SK-N-SH (cell line): ENCODE results near the gene PCGF1. TPM values are rescaled to one million over a fixed set of nuclear protein-coding genes. Genes with fewer than 3 reads are reported as not detected.

ENCODE experiments used
- CTCF ChIA-PET: fragments of 300-600, 350-600 bp; formaldehyde crosslinking; extraction: SDS; loops from one replicate; lab custom pipeline; 2021; lab: Yijun Ruan, JAX
- POLR2A ChIA-PET: fragments of 350-600 bp; sonication (Branson Sonifier 250); formaldehyde crosslinking; extraction: SDS; loops from one replicate; lab custom pipeline; 2020; ENCODE audit warnings: antibody characterized with exemption, inconsistent platforms; lab: Yijun Ruan, JAX
- DNase-seq: peaks from one replicate; pipeline ENCODE4 v3.0.0; 2012
- H2AFZ ChIP-seq: fragments of 200-600 bp; sonication (generic); 2 replicates; pipeline ENCODE4 v1.8.1; 2016; ENCODE audit warnings: antibody characterized with exemption, mild to moderate bottlenecking, low read depth
- H3F3A ChIP-seq: fragments of 200-600 bp; sonication (generic); replicated peaks from 2 replicates; pipeline ENCODE3; 2016; ENCODE audit warnings: antibody characterized with exemption, mild to moderate bottlenecking; ENCODE audit not compliant: insufficient read depth
- H3K27ac ChIP-seq, 2 experiments: fragments of 200-500 bp in 1 of 2; fragments of 200-600 bp in 1 of 2; sonication (Bioruptor generic) in 1 of 2; sonication (generic), shearing (Covaris generic) in 1 of 2; 2 replicates each; pipeline versions ENCODE4 v1.5.1 to v1.6.1; 2014 to 2016; ENCODE audit warnings: low read depth in 2 of 2, inconsistent platforms in 1 of 2, low read length in 1 of 2, mild to moderate bottlenecking in 1 of 2, mixed read lengths in 1 of 2
- H3K27me3 ChIP-seq: fragments of 200-600 bp; sonication (generic), shearing (Covaris generic); 2 replicates; pipeline ENCODE4 v1.6.1; 2016; ENCODE audit warnings: mixed run types; ENCODE audit not compliant: insufficient read depth
- H3K36me3 ChIP-seq, 2 experiments: fragments of 200-500 bp in 1 of 2; fragments of 200-600 bp in 1 of 2; sonication (Bioruptor generic) in 1 of 2; sonication (generic) in 1 of 2; replicated peaks in 1 of 2; 2 replicates each; pipeline versions ENCODE3 to v1.5.1; 2014 to 2016; ENCODE audit warnings: low read length in 1 of 2, mild to moderate bottlenecking in 1 of 2; ENCODE audit not compliant: insufficient read depth in 2 of 2, control insufficient read depth in 1 of 2
- H3K4me1 ChIP-seq, 2 experiments: fragments of 200-500 bp in 1 of 2; fragments of 200-600 bp in 1 of 2; sonication (Bioruptor generic) in 1 of 2; sonication (generic), shearing (Covaris generic) in 1 of 2; 2 replicates each; pipeline versions ENCODE4 v1.5.1 to v1.6.1; 2014 to 2016; ENCODE audit warnings: low read depth in 1 of 2, low read length in 1 of 2, mixed run types in 1 of 2; ENCODE audit not compliant: insufficient read depth in 2 of 2, control insufficient read depth in 1 of 2
- H3K4me2 ChIP-seq: fragments of 200-600 bp; sonication (generic), shearing (Covaris generic); 2 replicates; pipeline ENCODE4 v1.6.1; 2017; ENCODE audit warnings: mixed run types
- H3K4me3 ChIP-seq, 2 experiments: fragments of 200-500 bp in 1 of 2; fragments of 200-600 bp in 1 of 2; sonication (Bioruptor generic) in 1 of 2; sonication (generic), shearing (Covaris generic) in 1 of 2; 2 replicates each; pipeline versions ENCODE4 v1.5.1 to v1.8.1; 2014 to 2016; ENCODE audit warnings: low read depth in 2 of 2, inconsistent platforms in 1 of 2, low read length in 1 of 2, mild to moderate bottlenecking in 1 of 2, mixed read lengths in 1 of 2, moderate library complexity in 1 of 2
- H3K79me2 ChIP-seq: fragments of 200-600 bp; sonication (generic); 2 replicates; pipeline ENCODE4 v1.8.1; 2017; ENCODE audit warnings: mild to moderate bottlenecking; ENCODE audit not compliant: insufficient read depth
- H3K9ac ChIP-seq: fragments of 200-600 bp; sonication (generic); 2 replicates; pipeline ENCODE4 v1.6.1; 2017; ENCODE audit warnings: mixed run types
- H3K9me2 ChIP-seq: fragments of 200-600 bp; sonication (generic); 2 replicates; pipeline ENCODE4 v1.6.1; 2017; ENCODE audit warnings: mixed run types
- H3K9me3 ChIP-seq: fragments of 200-600 bp; sonication (generic); 2 replicates; pipeline ENCODE4 v1.6.1; 2017; ENCODE audit warnings: mixed run types, mild to moderate bottlenecking, moderate library complexity
- H4K20me1 ChIP-seq: fragments of 200-600 bp; sonication (generic); 2 replicates; pipeline ENCODE4 v1.6.1; 2017; ENCODE audit warnings: mild to moderate bottlenecking, mixed run types; ENCODE audit not compliant: insufficient read depth
- ELF1 ChIP-seq: IDR thresholded peaks from 2 replicates; pipeline ENCODE4 v1.4.0; 2012
- FOXM1 ChIP-seq: IDR thresholded peaks from 2 replicates; pipeline ENCODE4 v1.4.0; 2012; ENCODE audit warnings: low read depth, mild to moderate bottlenecking
- GABPA ChIP-seq: IDR thresholded peaks from 2 replicates; pipeline ENCODE4 v1.4.0; 2012; ENCODE audit warnings: low read depth, mild to moderate bottlenecking
- GATA2 ChIP-seq: sonication (generic); formaldehyde crosslinking; IDR thresholded peaks from 2 replicates; pipeline ENCODE4 v1.5.0; 2020; ENCODE audit warnings: mild to moderate bottlenecking, missing genetic modification reagents
- MEF2A ChIP-seq: IDR thresholded peaks from 2 replicates; pipeline ENCODE4 v1.4.0; 2012; ENCODE audit warnings: low read depth, borderline replicate concordance
- RAD21 ChIP-seq: IDR thresholded peaks from 2 replicates; pipeline ENCODE4 v1.6.1; 2012; ENCODE audit warnings: mild to moderate bottlenecking, low read length
- REST ChIP-seq: IDR thresholded peaks from 2 replicates; pipeline ENCODE4 v1.6.1; 2012; ENCODE audit warnings: mild to moderate bottlenecking, low read depth, low read length, moderate library complexity
- SIN3A ChIP-seq: IDR thresholded peaks from 2 replicates; pipeline ENCODE4 v1.6.1; 2012; ENCODE audit warnings: low read depth, mild to moderate bottlenecking, low read length, moderate library complexity, borderline replicate concordance
- TAF1 ChIP-seq: IDR thresholded peaks from 2 replicates; pipeline ENCODE4 v1.6.1; 2012; ENCODE audit warnings: low read depth, mild to moderate bottlenecking, low read length, moderate library complexity, borderline replicate concordance
- TCF12 ChIP-seq: IDR thresholded peaks from 2 replicates; pipeline ENCODE4 v1.4.0; 2012
- TEAD4 ChIP-seq: IDR thresholded peaks from 2 replicates; pipeline ENCODE4 v1.4.0; 2012; ENCODE audit warnings: mild to moderate bottlenecking, borderline replicate concordance; ENCODE audit not compliant: insufficient read depth
- YY1 ChIP-seq: IDR thresholded peaks from 2 replicates; pipeline ENCODE4 v1.4.0; 2012; ENCODE audit warnings: low read depth, mild to moderate bottlenecking
- WGBS: methylation state at CpG from one replicate; pipeline ENCODE4 v1.1.6; 2017; ENCODE audit warnings: low lambda C conversion rate; 5-methylcytosine and 5-hydroxymethylcytosine counted together
- polyA plus RNA-seq, 3 experiments: library from polyadenylated mRNA; depleted of rRNA; stranded (reverse); fragments of >200 nt; gene quantifications; 2 replicates each; pipeline ENCODE4 v1.2.3, GENCODE V29; 2012
- TF ChIP-seq, protein P1 (sequence below): fragments of 150-350 bp; IDR thresholded peaks from 2 replicates; pipeline ENCODE4 v1.6.1; 2016; ENCODE audit warnings: mild to moderate bottlenecking, low read depth, low read length
- TF ChIP-seq, protein P2 (sequence below): fragments of 200-600 bp; sonication (generic); IDR thresholded peaks from 2 replicates; pipeline ENCODE4 v1.6.1; 2017; ENCODE audit warnings: antibody characterized with exemption, mild to moderate bottlenecking, moderate library complexity

PCGF1 gene
- polyA plus RNA-seq, 1 of the 3 experiments (the other 2 are of a cell fraction), result 44.9 TPM

DNA sequence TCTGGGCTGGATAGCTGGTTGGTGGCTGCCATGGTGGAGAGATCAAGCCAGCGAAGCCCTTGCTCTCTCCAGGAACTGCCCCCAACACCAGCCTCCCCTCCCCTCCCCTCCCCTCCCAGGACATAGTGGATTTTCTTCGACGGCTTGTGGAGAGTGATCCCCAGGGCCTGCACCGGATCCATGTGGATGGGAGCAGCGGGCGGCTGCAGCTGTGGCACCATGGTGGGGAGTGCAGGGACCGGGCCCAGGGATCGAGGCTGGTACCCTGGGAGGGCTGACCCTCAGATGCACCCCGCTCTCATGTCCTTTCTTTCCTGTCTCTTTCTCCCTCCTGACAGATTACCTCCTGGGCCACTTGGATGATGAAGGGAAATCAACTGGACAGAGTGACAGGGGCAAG is 17.6 kb downstream of the PCGF1 start:
- Histone ChIP-seq H3K9me3 (no peaks in the 10 kb centered on the region), H3K4me1 (no peaks in the 10 kb centered on the region), H3K9ac (no peak overlapping the region), H3K79me2 (peaks cover 17% of the 10 kb centered on the region), H3K27ac (no peak overlapping the region), H3K9me2 (no peaks in the 10 kb centered on the region), H3K36me3 (peaks cover 6 to 49% of the 10 kb centered on the region in 2 experiments), H3K27me3 (no peaks in the 10 kb centered on the region), H4K20me1 (no peaks in the 10 kb centered on the region), H3F3A (no peaks in the 10 kb centered on the region), H3K4me3 (no peak overlapping the region), H3K4me2 (no peak overlapping the region), H2AFZ (no peak overlapping the region)
- ChIA-PET CTCF (interaction anchor here (0.6 to 3.0 kb wide), 4 partner anchors 9 to 97 kb away, joined by 3 to 13 read pairs (median 4); partner anchors contain the start of gene PCGF1), POLR2A (interaction anchor here (1.0 kb wide), 1 partner anchor 16 kb away, joined by 3 read pairs; no protein-coding TSS in a partner anchor)
- TF ChIP-seq FOXM1 (no peak), GATA2 (no peak), YY1 (no peak), TAF1 (no peak), ELF1 (no peak), TEAD4 (no peak), SIN3A (no peak), REST (no peak), GABPA (no peak), MEF2A (no peak), RAD21 (no peak), TCF12 (no peak)
- TF ChIP-seq, protein P1, sequence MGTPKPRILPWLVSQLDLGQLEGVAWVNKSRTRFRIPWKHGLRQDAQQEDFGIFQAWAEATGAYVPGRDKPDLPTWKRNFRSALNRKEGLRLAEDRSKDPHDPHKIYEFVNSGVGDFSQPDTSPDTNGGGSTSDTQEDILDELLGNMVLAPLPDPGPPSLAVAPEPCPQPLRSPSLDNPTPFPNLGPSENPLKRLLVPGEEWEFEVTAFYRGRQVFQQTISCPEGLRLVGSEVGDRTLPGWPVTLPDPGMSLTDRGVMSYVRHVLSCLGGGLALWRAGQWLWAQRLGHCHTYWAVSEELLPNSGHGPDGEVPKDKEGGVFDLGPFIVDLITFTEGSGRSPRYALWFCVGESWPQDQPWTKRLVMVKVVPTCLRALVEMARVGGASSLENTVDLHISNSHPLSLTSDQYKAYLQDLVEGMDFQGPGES, result no peak
- TF ChIP-seq, protein P2, sequence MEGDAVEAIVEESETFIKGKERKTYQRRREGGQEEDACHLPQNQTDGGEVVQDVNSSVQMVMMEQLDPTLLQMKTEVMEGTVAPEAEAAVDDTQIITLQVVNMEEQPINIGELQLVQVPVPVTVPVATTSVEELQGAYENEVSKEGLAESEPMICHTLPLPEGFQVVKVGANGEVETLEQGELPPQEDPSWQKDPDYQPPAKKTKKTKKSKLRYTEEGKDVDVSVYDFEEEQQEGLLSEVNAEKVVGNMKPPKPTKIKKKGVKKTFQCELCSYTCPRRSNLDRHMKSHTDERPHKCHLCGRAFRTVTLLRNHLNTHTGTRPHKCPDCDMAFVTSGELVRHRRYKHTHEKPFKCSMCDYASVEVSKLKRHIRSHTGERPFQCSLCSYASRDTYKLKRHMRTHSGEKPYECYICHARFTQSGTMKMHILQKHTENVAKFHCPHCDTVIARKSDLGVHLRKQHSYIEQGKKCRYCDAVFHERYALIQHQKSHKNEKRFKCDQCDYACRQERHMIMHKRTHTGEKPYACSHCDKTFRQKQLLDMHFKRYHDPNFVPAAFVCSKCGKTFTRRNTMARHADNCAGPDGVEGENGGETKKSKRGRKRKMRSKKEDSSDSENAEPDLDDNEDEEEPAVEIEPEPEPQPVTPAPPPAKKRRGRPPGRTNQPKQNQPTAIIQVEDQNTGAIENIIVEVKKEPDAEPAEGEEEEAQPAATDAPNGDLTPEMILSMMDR, result no peak
- no peak for DNase-seq
- 96% methylated on average over 6 of the region's 9 CpGs for WGBS
